OCI-LY7 (cell line): ENCODE measurements around the gene MBLAC1. TPM values are rescaled to one million over a fixed set of nuclear protein-coding genes. Genes with fewer than 3 reads are reported as not detected.

Experiments used
- BruUV-seq: library from RNA; stranded (reverse); fragments of 400-500 nt; replicated peaks from 2 replicates; lab custom pipeline; 2021; lab: Mats Ljungman, UMichigan
- CTCF ChIA-PET: fragments of 300-600 bp; sonication (Branson Sonifier 250); formaldehyde crosslinking; loops from one replicate; lab custom pipeline; 2022; ENCODE audit warnings: antibody characterized with exemption; ENCODE audit not compliant: unreplicated experiment; lab: Charles Lee
- POLR2A ChIA-PET: fragments of 300-600 bp; sonication (Branson Sonifier 250); formaldehyde crosslinking; loops from one replicate; lab custom pipeline; 2022; ENCODE audit warnings: antibody characterized with exemption; lab: Charles Lee
- DNase-seq: peaks from one replicate; pipeline ENCODE4 v3.0.0-alpha.2; 2015; ENCODE audit warnings: low spot score
- H2AFZ ChIP-seq: fragments of 200-600 bp; sonication (generic), shearing (Covaris generic); 2 replicates; pipeline ENCODE4 v1.6.1; 2014; ENCODE audit warnings: mild to moderate bottlenecking, antibody characterized with exemption, low read length, moderate library complexity
- H3K27ac ChIP-seq: fragments of 200-600 bp; sonication (generic); 2 replicates; pipeline ENCODE4 v1.5.1; 2014; ENCODE audit warnings: mixed run types, low read depth, mild to moderate bottlenecking, moderate library complexity, low read length, inconsistent platforms; ENCODE audit not compliant: poor library complexity, severe bottlenecking
- H3K36me3 ChIP-seq: fragments of 200-600 bp; sonication (generic); 2 replicates; pipeline ENCODE4 v1.6.1; 2014; ENCODE audit warnings: mild to moderate bottlenecking, antibody characterized with exemption, low read length, moderate library complexity, mixed read lengths; ENCODE audit not compliant: insufficient read depth
- H3K4me1 ChIP-seq: fragments of 200-600 bp; sonication (generic); 2 replicates; pipeline ENCODE4 v1.5.1; 2014; ENCODE audit warnings: mild to moderate bottlenecking, low read length; ENCODE audit not compliant: insufficient read depth, poor library complexity, severe bottlenecking
- H3K4me2 ChIP-seq: fragments of 200-600 bp; sonication (generic); 2 replicates; pipeline ENCODE4 v1.6.1; 2014; ENCODE audit warnings: mild to moderate bottlenecking, low read length
- H3K4me3 ChIP-seq: fragments of 200-600 bp; sonication (generic); 2 replicates; pipeline ENCODE4 v1.5.1; 2014; ENCODE audit warnings: mild to moderate bottlenecking, low read depth, low read length; ENCODE audit not compliant: poor library complexity, severe bottlenecking
- H3K79me2 ChIP-seq: fragments of 200-600 bp; sonication (generic); 2 replicates; pipeline ENCODE4 v1.6.1; 2016; ENCODE audit warnings: low read depth, mild to moderate bottlenecking, low read length, moderate library complexity, mixed read lengths; ENCODE audit not compliant: insufficient read depth
- H3K9me2 ChIP-seq: fragments of 200-600 bp; sonication (generic); 2 replicates; pipeline ENCODE4 v1.6.1; 2016; ENCODE audit warnings: mild to moderate bottlenecking, low read length, mixed read lengths; ENCODE audit not compliant: insufficient read depth
- H3K9me3 ChIP-seq: fragments of 200-600 bp; sonication (generic); 2 replicates; pipeline ENCODE4 v1.6.1; 2014; ENCODE audit warnings: mild to moderate bottlenecking, mixed run types, low read length, mixed read lengths
- H4K20me1 ChIP-seq: fragments of 200-600 bp; sonication (generic); 2 replicates; pipeline ENCODE4 v1.6.1; 2014; ENCODE audit warnings: mild to moderate bottlenecking, antibody characterized with exemption, low read length, moderate library complexity, mixed read lengths; ENCODE audit not compliant: insufficient read depth
- CTCF ChIP-seq: fragments of 200-600 bp; sonication (generic); conservative IDR thresholded peaks from 2 replicates; pipeline ENCODE4 v1.5.1; 2014; ENCODE audit warnings: mild to moderate bottlenecking, antibody characterized with exemption, low read length, moderate library complexity, mixed read lengths
- EZH2phosphoT487 ChIP-seq: fragments of 200-600 bp; sonication (generic); IDR thresholded peaks from 2 replicates; pipeline ENCODE4 v1.6.1; 2018; ENCODE audit warnings: low read depth, borderline replicate concordance, mild to moderate bottlenecking, mixed run types, antibody characterized with exemption, low read length, moderate library complexity, mixed read lengths
- intact Hi-C: fragments of 100-400 bp; cut with micrococcal nuclease; formaldehyde crosslinking; loops from one replicate; pipeline ENCODE4 v1.10.0; 2022; ENCODE audit not compliant: unreplicated experiment
- total RNA-seq, 2 experiments: library from RNA; depleted of rRNA in 1 of 2; stranded (reverse); fragments of >200 nt in 1 of 2; shearing (Covaris generic) in 1 of 2; gene quantifications; 2 replicates each; pipeline ENCODE4 v1.2.3, GENCODE V29; 2014 to 2022

Gene MBLAC1
- total RNA-seq, 2 experiments from 2014 or later, result 4.5 to 4.8 TPM

GRCh38 chr7:100090527-100091410, 36.0 kb upstream of the MBLAC1 start:
- 0 out of 2 replicates have a peak, but pooled peaks cover 5% of the 10 kb centered on the region for H4K20me1 ChIP-seq
- H2AFZ ChIP-seq, result no peak overlapping the region
- H3K9me3 ChIP-seq, result no peaks in the 10 kb centered on the region
- TF ChIP-seq CTCF (no peak), EZH2phosphoT487 (no peak)
- DNase-seq, result no peak
- ChIA-PET POLR2A (interaction anchor here (0.5 to 2.1 kb wide), 2 partner anchors 12 to 308 kb away, joined by 3 to 13 read pairs; partner anchors contain the start of gene AP4M1), CTCF (no interaction called here)
- H3K9me2 ChIP-seq, result no peaks in the 10 kb centered on the region
- peak overlapping the region; percentile 16 for H3K27ac ChIP-seq
- H3K4me3 ChIP-seq, result no peak overlapping the region
- no TSS peak for BruUV-seq
- peak overlapping the region; percentile 6; the same call in 1 of the 2 replicates for H3K4me2 ChIP-seq
- H3K36me3 ChIP-seq, result peaks cover 56% of the 10 kb centered on the region
- intact Hi-C loops, result no loop called here
- H3K4me1 ChIP-seq, result peaks cover 24% of the 10 kb centered on the region
- H3K79me2 ChIP-seq, result peaks cover 11% of the 10 kb centered on the region; the same call in 1 of the 2 replicates

GRCh38 chr7:100091411-100092181, 35.2 kb upstream of the MBLAC1 start:
- Histone ChIP-seq H3K79me2 (peaks cover 11% of the 10 kb centered on the region; the same call in 1 of the 2 replicates), H3K9me3 (no peaks in the 10 kb centered on the region), H3K9me2 (no peaks in the 10 kb centered on the region), H3K4me2 (no peak overlapping the region), H3K4me3 (no peak overlapping the region), H3K27ac (no peak overlapping the region), H3K4me1 (peaks cover 24% of the 10 kb centered on the region), H3K36me3 (peaks cover 64% of the 10 kb centered on the region), H4K20me1 (0 out of 2 replicates have a peak, but pooled peaks cover 5% of the 10 kb centered on the region), H2AFZ (no peak overlapping the region)
- peak; percentile 36 for DNase-seq
- BruUV-seq, result TSS peak; percentile 88
- ChIA-PET CTCF (no interaction called here), POLR2A (interaction anchor here (2.1 kb wide), 1 partner anchor 11 kb away, joined by 13 read pairs; the partner anchor contains the start of gene AP4M1)
- intact Hi-C loops, result no loop called here
- TF ChIP-seq EZH2phosphoT487 (no peak), CTCF (0 out of 2 replicates have a peak, but pooled peaks have one; percentile 45)
